Endothelial cell of umbilical vein (primary cell): ENCODE measurements around the gene TADA2B. TPM values are rescaled to one million over a fixed set of nuclear protein-coding genes. Genes with fewer than 3 reads are reported as not detected.

ENCODE experiments used
- BruUV-seq: library from RNA; stranded (reverse); fragments of 400-500 nt; replicated peaks from 2 replicates; lab custom pipeline; 2021; lab: Mats Ljungman, UMichigan
- CTCF ChIA-PET: fragments of 300-600, 350-600 bp; sonication (Branson Sonifier 250); formaldehyde crosslinking; loops from one replicate; lab custom pipeline; 2021; ENCODE audit warnings: antibody characterized with exemption, inconsistent platforms; lab: Charles Lee
- POLR2A ChIA-PET: fragments of 300-600, 350-600 bp; sonication (Branson Sonifier 250); formaldehyde crosslinking; loops from one replicate; lab custom pipeline; 2021; ENCODE audit warnings: antibody characterized with exemption, inconsistent platforms; lab: Charles Lee
- DNase-seq: peaks from one replicate; pipeline ENCODE4 v3.0.0-alpha.2; 2011; ENCODE audit warnings: low read depth, low spot score
- FAIRE-seq: peaks from 2 replicates; lab custom pipeline; 2011; peaks lifted over from hg19 to GRCh38; lab: Jason Lieb, UNC
- H2AFZ ChIP-seq: 2 replicates; pipeline ENCODE4 v1.6.0; 2012; ENCODE audit warnings: low read depth, low read length, control low read depth, inconsistent platforms
- H3K27ac ChIP-seq: 2 replicates; pipeline ENCODE4 v1.5.1; 2011; ENCODE audit warnings: low read depth, mild to moderate bottlenecking, control low read depth, low read length, moderate library complexity; ENCODE audit not compliant: insufficient read depth
- H3K27me3 ChIP-seq, 2 experiments: 2 replicates each; pipeline versions ENCODE4 v1.6.0 to v1.6.1; 2011; ENCODE audit warnings: low read length in 2 of 2, mixed read lengths in 1 of 2; ENCODE audit not compliant: control insufficient read depth in 2 of 2, insufficient read depth in 2 of 2
- H3K36me3 ChIP-seq, 2 experiments: 2 replicates in 1 of 2; 3 replicates in 1 of 2; pipeline ENCODE4 v1.5.1; 2011; ENCODE audit warnings: low read length in 2 of 2, mild to moderate bottlenecking in 1 of 2, moderate library complexity in 1 of 2; ENCODE audit not compliant: control insufficient read depth in 2 of 2, insufficient read depth in 2 of 2; ENCODE audit errors: extremely low read depth in 1 of 2
- H3K4me1 ChIP-seq: 3 replicates; pipeline ENCODE4 v1.5.1; 2011; ENCODE audit warnings: mild to moderate bottlenecking, low read length; ENCODE audit not compliant: control insufficient read depth, insufficient read depth; ENCODE audit errors: extremely low read depth
- H3K4me2 ChIP-seq: 2 replicates; pipeline ENCODE4 v1.6.1; 2011; ENCODE audit warnings: low read length, control low read depth, mixed read lengths; ENCODE audit not compliant: insufficient read depth
- H3K4me3 ChIP-seq, 3 experiments: fragments of 200-600 bp in 1 of 3; sonication (generic), shearing (Covaris generic) in 1 of 3; replicated peaks in 1 of 3; 2 replicates each; pipeline ENCODE4 v1.5.1; 2011 to 2016; ENCODE audit warnings: control low read depth in 3 of 3, low read length in 3 of 3, mild to moderate bottlenecking in 2 of 3, inconsistent platforms in 1 of 3, low read depth in 1 of 3, moderate library complexity in 1 of 3; ENCODE audit not compliant: insufficient read depth in 1 of 3
- H3K79me2 ChIP-seq: 2 replicates; pipeline ENCODE4 v1.6.0; 2012; ENCODE audit warnings: low read length, inconsistent platforms; ENCODE audit not compliant: control insufficient read depth, insufficient read depth
- H3K9ac ChIP-seq: replicated peaks from 2 replicates; pipeline ENCODE3; 2011; ENCODE audit warnings: low read length, control low read depth; ENCODE audit not compliant: insufficient read depth; ENCODE audit errors: extremely low read depth
- H3K9me1 ChIP-seq: replicated peaks from 3 replicates; pipeline ENCODE4 v1.6.0; 2011; ENCODE audit warnings: mild to moderate bottlenecking, low read length; ENCODE audit not compliant: control insufficient read depth, insufficient read depth; ENCODE audit errors: extremely low read depth
- H3K9me3 ChIP-seq: replicated peaks from 2 replicates; pipeline ENCODE4 v1.5.1; 2012; ENCODE audit warnings: low read length, inconsistent platforms; ENCODE audit not compliant: control insufficient read depth, insufficient read depth
- H4K20me1 ChIP-seq: replicated peaks from 2 replicates; pipeline ENCODE3; 2011; ENCODE audit warnings: mild to moderate bottlenecking, low read length; ENCODE audit not compliant: control insufficient read depth, insufficient read depth; ENCODE audit errors: extremely low read depth
- CTCF ChIP-seq, 2 donors: IDR thresholded peaks; 1 replicate in 1 of 2; 2 replicates in 1 of 2; pipeline ENCODE4 v1.5.1; 2011; ENCODE audit warnings: low read length in 2 of 2, mild to moderate bottlenecking in 2 of 2, moderate library complexity in 2 of 2, control low read depth in 1 of 2, inconsistent platforms in 1 of 2, low read depth in 1 of 2; ENCODE audit not compliant: insufficient read depth in 1 of 2; ENCODE audit errors: extremely low read depth in 1 of 2
- EZH2 ChIP-seq: IDR thresholded peaks from 2 replicates; pipeline ENCODE4 v1.6.1; 2012; ENCODE audit warnings: borderline replicate concordance, low read depth, mild to moderate bottlenecking, moderate library complexity, low read length, inconsistent platforms; ENCODE audit not compliant: severe bottlenecking
- FOS ChIP-seq: IDR thresholded peaks from 2 replicates; pipeline ENCODE4 v1.6.1; 2011; ENCODE audit warnings: mild to moderate bottlenecking, low read length, moderate library complexity, borderline replicate concordance; ENCODE audit not compliant: insufficient read depth
- GATA2 ChIP-seq: IDR thresholded peaks from 2 replicates; pipeline ENCODE4 v1.7.0; 2011; ENCODE audit warnings: low read depth, mild to moderate bottlenecking, moderate library complexity, mixed read lengths, low read length; ENCODE audit not compliant: insufficient read length, insufficient read depth
- JUN ChIP-seq: IDR thresholded peaks from 2 replicates; pipeline ENCODE4 v1.6.1; 2011; ENCODE audit warnings: borderline replicate concordance, low read depth; ENCODE audit not compliant: insufficient read length, insufficient read depth
- MAX ChIP-seq: IDR thresholded peaks from 2 replicates; pipeline ENCODE4 v1.6.1; 2011; ENCODE audit not compliant: insufficient read depth, insufficient read length
- MYC ChIP-seq: IDR thresholded peaks from one replicate; pipeline ENCODE4 v1.6.1; 2011; ENCODE audit warnings: mild to moderate bottlenecking, low read depth, low read length
- POLR2A ChIP-seq: IDR thresholded peaks from 2 replicates; pipeline ENCODE4 v1.6.1; 2012; ENCODE audit warnings: low read depth, mild to moderate bottlenecking, control low read depth, low read length
- POLR2AphosphoS5 ChIP-seq: IDR thresholded peaks from 2 replicates; pipeline ENCODE4 v1.6.1; 2012; ENCODE audit warnings: low read depth, mild to moderate bottlenecking, control low read depth, low read length, moderate library complexity; ENCODE audit not compliant: insufficient read depth
- dilution Hi-C: fragments of 300-500 bp; cut with MboI; formaldehyde crosslinking; loops from one replicate; pipeline ENCODE4 v1.15.0; 2019; ENCODE audit warnings: low sequenced_read_pairs; ENCODE audit not compliant: extremely low pct_ligation_motif_present
- intact Hi-C: fragments of 100-400 bp; cut with micrococcal nuclease; formaldehyde crosslinking; loops from one replicate; pipeline ENCODE4 v1.10.0; 2022
- polyA plus RNA-seq, 4 experiments: library from polyadenylated mRNA; depleted of rRNA in 3 of 4; stranded (reverse) in 3 of 4; unstranded in 1 of 4; fragments of >200 nt; gene quantifications; 2 replicates each; pipeline versions ENCODE4 v1.2.1 to v1.2.3, GENCODE V29; 2011 to 2012; ENCODE audit warnings: missing spikeins in 1 of 4
- total RNA-seq: library from RNA; stranded (reverse); gene quantifications from 2 replicates; pipeline ENCODE4 v1.2.3, GENCODE V29; 2021

The TADA2B gene
- total and polyA plus RNA-seq, 2 donors (not counting 3 experiments of a cell fraction or from before 2014, with no cell fraction given), result 5.5 to 11.5 TPM

- Histone ChIP-seq H3K9ac (no peak overlapping the region), H3K4me3 (no peak overlapping the region), H3K27ac (no peak overlapping the region), H3K36me3 (peaks cover 0 to 26% of the 10 kb centered on the region in 2 experiments), H4K20me1 (no peaks in the 10 kb centered on the region), H3K4me2 (no peak overlapping the region), H3K27me3 (no peaks in the 10 kb centered on the region), H2AFZ (no peak overlapping the region), H3K9me1 (no peaks in the 10 kb centered on the region), H3K9me3 (no peaks in the 10 kb centered on the region), H3K79me2 (no peaks in the 10 kb centered on the region), H3K4me1 (no peaks in the 10 kb centered on the region)
- dilution Hi-C loops, result no loop called here
- DNase-seq (no peak), FAIRE-seq (no peak)
- ChIA-PET POLR2A (no interaction called here), CTCF (no interaction called here)
- intact Hi-C loops, result no loop called here
- TF ChIP-seq CTCF (IDR thresholded peaks at IDR 0.05; ENCODE audit: extremely low read depth in 1 of 2, insufficient read depth in 1 of 2, low read depth in 1 of 2, low read length in 2 of 2) (no peak), FOS (no peak), MAX (no peak)
- no TSS peak for BruUV-seq
Observed at GRCh38 chr4:7027913-7028312, 15.3 kb upstream of the TADA2B start.

- POLR2A ChIA-PET, result no interaction called here
- dilution Hi-C loops, result no loop called here
Observed at GRCh38 chr4:7029212-7029611, 14.0 kb upstream of the TADA2B start.

More at GRCh38 chr4:7029212-7029611, 14.0 kb upstream of the TADA2B start:
- Histone ChIP-seq H3K4me1 (no peaks in the 10 kb centered on the region), H3K79me2 (no peaks in the 10 kb centered on the region), H3K27ac (no peak overlapping the region), H3K27me3 (no peaks in the 10 kb centered on the region), H3K36me3 (peaks cover 0 to 26% of the 10 kb centered on the region in 2 experiments), H4K20me1 (no peaks in the 10 kb centered on the region), H3K4me2 (no peak overlapping the region), H3K9ac (no peak overlapping the region), H3K9me3 (no peaks in the 10 kb centered on the region), H2AFZ (no peak overlapping the region), H3K9me1 (no peaks in the 10 kb centered on the region), H3K4me3 (no peak overlapping the region)
- TF ChIP-seq FOS (no peak), MYC (no peak), JUN (no peak), EZH2 (no peak), MAX (no peak), GATA2 (no peak), POLR2A (no peak), CTCF (IDR thresholded peaks at IDR 0.05; ENCODE audit: extremely low read depth in 1 of 2, insufficient read depth in 1 of 2, low read depth in 1 of 2, low read length in 2 of 2) (no peak), POLR2AphosphoS5 (no peak)
- no TSS peak for BruUV-seq
- no peak for DNase-seq
- intact Hi-C loops, result no loop called here
- FAIRE-seq, result no peak
- CTCF ChIA-PET, result interaction anchor here (2.0 kb wide), 1 partner anchor 55 kb away, joined by 5 read pairs; no protein-coding TSS in a partner anchor
